Epidermal melanocyte (primary cell): ENCODE measurements around the gene SPATS1.

Source experiments
- DNase-seq: peaks from one replicate; pipeline ENCODE4 v3.0.0; 2011; ENCODE audit warnings: low spot score; ENCODE audit not compliant: insufficient read length

The SPATS1 gene, protein sequence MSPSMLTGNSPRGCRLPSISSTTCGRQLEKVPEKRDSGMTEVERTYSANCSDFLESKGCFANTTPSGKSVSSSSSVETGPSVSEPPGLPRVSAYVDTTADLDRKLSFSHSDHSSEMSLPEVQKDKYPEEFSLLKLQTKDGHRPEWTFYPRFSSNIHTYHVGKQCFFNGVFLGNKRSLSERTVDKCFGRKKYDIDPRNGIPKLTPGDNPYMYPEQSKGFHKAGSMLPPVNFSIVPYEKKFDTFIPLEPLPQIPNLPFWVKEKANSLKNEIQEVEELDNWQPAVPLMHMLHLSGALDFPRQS

GRCh38 chr6:44342489-44342888, at the start of gene SPATS1:
Gene SPATS1, plus strand, starts transcription at chr6:44342650. Its CDS starts 446 bp downstream, at chr6:44343096.
- DNase-seq, result no peak

DNA sequence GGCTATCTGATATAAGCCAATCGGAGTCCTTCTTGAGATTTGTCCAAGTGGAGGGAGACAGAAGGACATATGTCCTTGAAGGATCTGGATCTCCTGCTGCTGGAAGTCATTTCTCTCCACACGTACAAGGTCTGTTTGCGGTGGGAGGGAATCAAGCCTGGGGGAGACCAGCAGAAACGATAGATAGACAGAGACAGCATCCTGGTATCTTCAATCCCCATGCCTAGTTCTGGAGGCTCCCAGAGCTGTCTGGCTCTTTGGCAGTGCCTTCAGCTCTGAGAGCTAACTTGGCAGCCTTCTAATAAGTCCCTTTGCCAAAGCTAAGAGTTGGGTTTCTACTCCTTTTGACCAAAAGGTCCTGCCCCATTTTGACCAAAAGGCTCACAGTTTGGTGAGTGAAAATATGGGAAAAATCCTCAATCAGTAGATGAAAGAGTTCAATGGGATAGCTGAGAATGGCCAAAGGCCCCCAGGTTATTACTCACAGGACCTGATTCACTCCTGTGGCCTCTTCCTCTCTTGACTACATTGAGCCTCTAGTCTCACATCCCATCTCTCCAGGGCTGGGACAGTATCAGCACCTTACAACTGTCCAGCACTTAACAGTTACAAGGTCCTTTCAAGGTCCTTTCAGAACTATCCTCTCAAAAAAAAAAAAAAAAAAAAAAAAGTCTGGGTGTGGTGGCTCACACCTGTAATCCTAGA, 49.6 kb upstream of the SPATS1 start:
- DNase-seq, result no peak

DNA sequence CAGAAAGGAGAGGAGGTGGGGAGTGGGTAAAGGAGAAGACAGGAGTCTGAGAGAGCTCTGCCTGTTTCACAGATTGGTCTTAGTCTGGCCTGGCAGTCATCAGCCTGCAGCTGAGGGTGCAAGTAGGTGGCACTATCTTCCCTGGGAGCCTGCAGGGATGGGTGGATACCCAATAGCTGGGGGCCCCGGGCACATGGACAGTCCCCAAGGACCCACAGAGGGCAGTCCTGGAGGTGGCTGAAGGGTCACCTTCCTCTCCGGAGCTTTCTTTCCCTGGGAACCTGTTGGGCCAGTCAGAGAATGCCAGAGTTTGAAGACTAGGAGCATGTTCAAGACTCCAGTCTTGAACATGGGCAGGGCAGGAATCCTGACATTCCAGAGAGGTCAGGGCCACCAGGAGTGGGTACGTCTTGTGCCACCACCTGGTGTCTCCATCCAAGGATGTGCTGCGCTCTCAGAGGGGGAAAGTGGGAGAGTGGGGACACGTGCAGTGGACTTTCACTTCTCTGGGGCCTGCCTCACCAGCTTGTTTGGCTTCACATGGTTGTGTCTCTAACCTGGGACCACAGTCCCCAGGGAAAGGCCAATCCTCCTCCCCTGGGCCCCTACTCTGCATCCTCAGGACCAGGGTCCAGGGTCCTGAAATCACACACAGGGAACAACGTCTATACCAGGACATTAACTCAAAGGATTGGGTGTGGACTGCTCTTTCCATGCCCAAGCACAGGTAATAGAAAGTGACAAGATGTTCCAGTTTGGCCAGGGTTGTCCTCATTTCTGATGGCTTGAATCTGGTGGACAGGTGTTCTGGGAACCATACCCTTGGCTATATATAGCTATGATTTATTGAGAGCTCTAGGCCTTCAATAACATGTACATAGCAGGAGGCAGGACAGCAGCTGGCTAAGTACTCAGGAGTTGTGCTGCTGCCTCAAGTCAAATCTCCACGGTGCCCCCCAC, 47.3 kb upstream of the SPATS1 start:
- no peak for DNase-seq

DNA sequence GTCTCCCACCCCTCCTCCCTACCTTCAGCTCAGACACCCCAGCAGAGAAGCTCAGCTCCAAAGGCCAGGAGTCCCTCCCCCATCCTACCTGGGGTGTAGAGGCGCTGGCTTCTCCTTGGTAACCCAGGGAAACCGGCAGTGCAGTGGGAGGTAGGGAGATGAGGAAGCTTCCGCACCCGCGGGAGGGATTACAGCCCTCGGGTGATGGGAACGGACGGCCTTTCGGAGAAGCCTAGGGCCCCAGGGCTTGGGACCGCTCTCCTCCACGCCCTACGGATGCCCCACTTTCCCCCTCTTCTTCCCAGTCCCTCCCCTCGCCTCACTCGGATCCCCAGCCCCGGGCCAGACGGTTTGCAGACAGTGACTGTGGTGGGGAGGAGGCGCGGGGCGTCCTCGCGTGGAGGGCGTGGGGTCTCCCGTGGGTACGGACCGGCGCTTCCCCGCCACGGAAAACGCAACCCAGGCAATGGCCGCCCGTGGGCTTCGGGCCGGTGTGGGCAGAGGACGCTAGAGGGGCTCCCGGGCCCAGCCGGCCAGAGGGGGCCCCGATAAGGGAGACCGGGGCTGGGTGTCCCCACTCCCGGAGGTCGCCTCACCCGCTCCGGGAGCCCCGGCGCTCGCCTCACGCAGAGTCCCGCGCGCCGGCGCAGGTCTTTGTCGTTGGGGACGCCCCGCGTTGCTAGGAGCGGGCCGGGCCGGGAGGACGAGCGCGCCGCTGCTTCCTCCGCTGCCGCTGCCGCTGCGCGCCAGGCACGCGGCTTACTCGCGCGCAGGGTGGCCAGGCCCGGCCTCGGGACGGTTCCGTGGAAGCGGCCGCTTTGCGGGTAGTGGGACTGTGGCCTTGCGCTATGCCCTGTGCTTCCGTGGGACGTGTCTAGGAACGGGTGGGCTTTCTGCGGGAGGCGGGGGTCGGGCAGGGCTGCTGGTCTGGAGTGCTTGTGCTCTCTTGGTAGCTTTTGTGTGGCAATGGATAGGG, 45.1 kb upstream of the SPATS1 start:
- no peak for DNase-seq

GRCh38 chr6:44298055-44298803, 44.2 kb upstream of the SPATS1 start:
- DNase-seq, result no peak

- DNase-seq, result no peak
These were observed 43.6 kb upstream of the SPATS1 start for GRCh38 chr6:44298864-44299263.

GRCh38 chr6:44300292-44300823, 42.1 kb upstream of the SPATS1 start:
- DNase-seq, result no peak

- no peak for DNase-seq
These were observed 41.3 kb upstream of the SPATS1 start for GRCh38 chr6:44301106-44301505.

DNA sequence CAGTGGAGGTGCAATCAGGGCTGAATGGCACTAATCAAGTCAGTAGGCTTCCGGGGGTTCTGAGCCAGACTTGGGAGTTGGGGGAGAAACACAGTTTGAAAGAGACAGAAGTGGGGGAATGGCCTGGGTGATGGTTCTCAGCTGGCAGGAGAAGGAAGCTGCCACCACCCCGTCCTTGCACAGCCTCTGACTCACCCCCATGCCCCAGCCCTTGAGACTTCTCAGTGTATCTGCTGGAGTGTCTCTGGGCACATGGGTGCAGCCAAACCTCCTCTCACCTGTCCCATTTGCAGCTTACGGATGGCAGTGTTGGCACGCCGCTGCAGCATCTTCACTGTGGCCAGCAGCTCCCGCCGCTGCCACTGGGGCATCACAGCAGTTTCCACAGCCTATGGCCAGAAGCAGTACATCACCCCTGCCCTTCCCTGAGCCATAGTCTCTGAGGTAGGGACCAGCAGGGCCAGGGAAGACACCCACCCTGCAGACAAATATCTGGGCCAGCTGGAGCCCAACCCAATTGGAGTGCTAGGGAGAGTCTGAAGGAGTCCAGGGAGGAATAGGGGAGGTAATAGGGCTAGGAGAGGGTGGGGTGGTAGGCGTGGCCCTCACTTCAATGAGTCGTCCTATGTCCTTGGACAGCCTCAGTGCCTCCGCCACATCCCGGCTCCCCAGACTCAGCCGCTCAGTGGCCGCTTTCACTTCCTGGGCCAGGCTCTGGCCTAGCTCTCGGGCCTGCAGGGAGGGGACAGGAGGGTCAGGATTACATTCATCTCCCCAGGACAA, 40.5 kb upstream of the SPATS1 start:
- no peak for DNase-seq

DNA sequence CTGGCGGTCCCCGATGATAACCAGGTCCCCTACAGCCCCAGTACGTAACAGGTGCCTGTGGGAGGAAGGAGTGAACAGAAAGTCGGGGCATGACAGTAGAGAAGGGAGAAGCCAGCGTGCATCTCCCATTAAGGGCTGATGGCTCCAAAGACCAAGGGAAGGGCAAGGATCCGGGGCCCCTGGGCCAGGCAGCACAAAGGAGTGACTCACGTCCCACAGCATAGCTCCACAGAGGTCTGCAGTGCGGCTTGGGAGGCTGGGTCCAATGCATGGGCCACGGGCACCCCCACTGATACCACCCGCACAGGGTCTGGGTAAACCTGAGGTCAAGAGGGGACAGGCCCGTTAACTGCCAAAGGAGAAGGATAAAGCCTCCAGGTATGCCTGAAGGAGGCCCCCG, 39.6 kb upstream of the SPATS1 start:
- DNase-seq, result no peak

GRCh38 chr6:44303842-44304241, 38.6 kb upstream of the SPATS1 start:
- no peak for DNase-seq

DNA sequence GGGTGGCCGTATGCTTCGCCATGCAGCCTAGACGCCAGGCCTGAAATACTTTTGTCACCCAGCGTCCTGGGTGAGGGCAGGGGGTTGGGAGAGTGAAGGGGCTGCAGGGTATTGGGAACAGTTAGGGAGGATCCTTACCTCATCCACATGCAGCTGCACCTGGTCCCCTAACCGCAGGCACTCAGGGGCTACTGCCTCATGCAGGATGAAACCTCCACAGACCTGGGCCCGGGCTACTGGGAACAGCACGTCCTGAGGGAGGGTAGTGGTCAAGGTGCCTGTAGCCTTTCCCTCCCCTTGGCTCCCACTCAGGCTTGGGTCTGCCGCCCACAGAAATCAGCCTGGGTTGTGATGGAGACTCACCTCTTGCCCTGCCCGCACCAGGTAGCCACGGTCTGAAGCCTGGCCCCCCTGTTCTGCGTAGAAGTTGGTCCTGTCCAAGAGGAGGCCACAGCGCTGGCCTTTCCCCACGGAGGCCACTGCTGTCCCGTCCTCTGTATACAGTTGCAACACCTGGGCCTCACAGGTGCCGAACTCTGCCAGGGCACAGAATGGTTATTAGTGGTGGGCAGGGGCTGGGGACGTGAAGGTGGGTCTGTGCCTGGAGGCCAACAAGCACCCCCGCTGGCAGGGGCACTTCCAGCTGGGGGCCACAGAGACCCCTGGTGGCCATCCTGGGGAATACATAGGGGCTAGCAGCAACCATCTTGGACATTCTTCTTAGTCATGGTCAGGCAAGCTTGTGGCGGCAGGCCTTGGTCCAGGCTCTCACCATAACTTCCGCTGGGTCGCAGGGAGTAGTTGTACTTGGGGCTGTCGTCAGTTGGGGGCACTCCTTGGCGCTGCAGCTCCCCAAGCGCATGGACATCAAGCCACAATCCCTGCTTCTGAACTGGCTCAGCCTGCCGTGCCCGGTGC, 37.9 kb upstream of the SPATS1 start:
- DNase-seq, result no peak

DNA sequence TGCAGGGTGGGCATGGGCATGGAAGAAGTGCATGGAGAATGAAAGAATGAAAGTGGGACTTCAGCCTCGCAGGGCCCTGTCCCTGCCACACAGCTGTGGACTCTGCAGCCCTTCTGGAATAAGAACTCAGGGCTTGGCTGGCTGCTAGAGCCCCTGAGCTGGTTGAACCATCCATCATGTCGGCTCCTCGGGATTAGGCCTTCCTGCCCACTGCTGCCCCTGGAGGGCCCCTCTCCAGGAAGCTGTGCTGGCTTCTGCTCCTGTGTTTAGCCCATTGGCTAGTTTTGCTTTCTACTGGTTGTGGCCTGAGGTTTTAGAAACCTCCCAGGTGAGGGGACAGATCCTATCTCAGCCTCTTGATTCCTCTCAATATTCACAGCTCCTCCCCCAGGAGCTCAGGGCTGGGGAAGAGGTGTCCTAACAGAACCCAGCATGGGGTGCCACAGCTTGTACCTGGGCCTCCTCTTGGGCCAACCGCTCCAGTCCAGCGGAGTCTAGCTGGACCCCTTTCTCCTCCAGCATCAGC, 37.2 kb upstream of the SPATS1 start:
- DNase-seq, result no peak

DNA sequence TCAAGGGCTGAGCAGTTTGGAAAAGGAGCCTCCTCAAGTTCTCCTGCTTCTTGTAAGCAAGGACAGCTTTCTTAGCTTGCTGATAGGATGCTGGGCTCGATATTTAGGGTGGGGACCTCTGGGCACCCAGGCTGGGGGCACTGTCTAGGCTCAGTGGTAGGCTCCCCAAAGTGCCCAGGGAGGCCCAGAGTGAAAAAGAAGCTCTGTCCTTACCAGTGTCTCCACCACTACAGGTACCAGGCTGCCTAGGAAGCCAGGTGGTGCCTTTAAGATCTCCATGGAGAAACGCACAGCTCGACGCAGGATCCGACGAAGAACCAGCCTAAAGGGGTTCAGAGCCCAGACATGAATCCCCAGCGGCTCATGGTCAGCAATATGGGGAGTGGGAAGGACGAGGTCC, 35.7 kb upstream of the SPATS1 start:
- no peak for DNase-seq

- no peak for DNase-seq
These were observed 35.2 kb upstream of the SPATS1 start for GRCh38 chr6:44307217-44307616.

GRCh38 chr6:44309092-44309491, 33.4 kb upstream of the SPATS1 start:
- no peak for DNase-seq

- DNase-seq, result no peak
These were observed 32.8 kb upstream of the SPATS1 start for GRCh38 chr6:44309631-44310030.

DNA sequence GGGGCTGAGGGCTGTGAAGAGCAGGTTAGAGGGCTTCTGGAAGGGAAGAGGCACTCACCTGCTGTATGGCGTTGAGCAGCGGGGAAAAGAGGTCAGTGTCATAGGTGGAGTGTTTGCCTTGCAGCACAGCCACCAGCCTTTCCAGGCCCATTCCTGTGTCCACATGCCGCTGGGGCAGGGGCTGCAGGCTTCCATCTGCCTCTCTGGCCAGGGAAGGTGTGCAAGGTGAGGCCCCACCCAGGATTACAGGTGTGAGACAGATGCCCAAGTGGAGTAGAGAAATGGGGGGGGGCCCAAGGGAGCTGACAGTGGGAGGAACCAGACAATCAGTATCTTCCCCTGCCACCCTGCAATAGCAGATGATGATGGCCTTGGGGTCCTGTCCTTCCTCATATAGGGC, 32.2 kb upstream of the SPATS1 start:
- no peak for DNase-seq
